Epithelial cell of esophagus (primary cell): ENCODE results near the gene MCM6.
A peak's percentile ranks its signal among the peaks of the same experiment; 100 is the strongest.
"Not testable (repeated sequence)": the region's sequence is repeated elsewhere in the genome, so short reads cannot be mapped to it uniquely, and the experiment has no call there.

ENCODE experiments used
- DNase-seq: peaks from one replicate; pipeline ENCODE4 v3.0.0; 2010; ENCODE audit warnings: low read depth
- H3K4me3 ChIP-seq: 2 replicates; pipeline ENCODE4 v1.5.1; 2011; ENCODE audit warnings: mild to moderate bottlenecking, low read length, control low read depth
- CTCF ChIP-seq: IDR thresholded peaks from 2 replicates; pipeline ENCODE4 v1.5.1; 2011; ENCODE audit warnings: low read depth, mild to moderate bottlenecking, low read length, control low read depth, inconsistent platforms; ENCODE audit not compliant: insufficient read depth; ENCODE audit errors: missing control alignments

MCM6 gene

GRCh38 chr2:135890149-135890548 lies 13.9 kb upstream of the MCM6 start:
- H3K4me3 ChIP-seq = no peak overlapping the region
- TF ChIP-seq CTCF = no peak
- DNase-seq = no peak

- not testable (repeated sequence) for DNase-seq, H3K4me3 ChIP-seq
These were observed 12.3 kb upstream of the MCM6 start for GRCh38 chr2:135888587-135888986.

- DNase-seq = no peak
- TF ChIP-seq CTCF = no peak
- no peak overlapping the region for H3K4me3 ChIP-seq
These were observed 9.5 kb upstream of the MCM6 start for GRCh38 chr2:135885709-135886108.

GRCh38 chr2:135882415-135882814 lies 6.2 kb upstream of the MCM6 start:
- no peak overlapping the region for H3K4me3 ChIP-seq
- no peak for DNase-seq
- no peak for TF ChIP-seq CTCF

GRCh38 chr2:135876770-135877169 lies 527 bp upstream of the MCM6 start:
- H3K4me3 ChIP-seq = peak overlapping the region; percentile 65
- DNase-seq = not testable (repeated sequence)

- peak overlapping the region; percentile 65 for H3K4me3 ChIP-seq
- TF ChIP-seq CTCF = no peak
- DNase-seq = peak; percentile 41
These were observed 665 bp downstream of the MCM6 start for GRCh38 chr2:135875491-135876065.

GRCh38 chr2:135874777-135875365 lies 1.4 kb downstream of the MCM6 start:
- no peak for DNase-seq
- no peak for TF ChIP-seq CTCF
- H3K4me3 ChIP-seq = peak overlapping the region; percentile 65

GRCh38 chr2:135870571-135870970 lies 5.7 kb downstream of the MCM6 start:
- no peak for DNase-seq
- no peak for TF ChIP-seq CTCF
- H3K4me3 ChIP-seq = no peak overlapping the region
